Trophoblast cell (in vitro differentiated cells and primary cell): ENCODE results near the gene AIFM2.

Experiments
- DNase-seq, 2 donors: peaks; one replicate each; pipeline ENCODE4 v3.0.0-alpha.2; 2016
- H2AFZ ChIP-seq: 2 replicates; pipeline ENCODE4 v1.6.1; 2013; ENCODE audit warnings: low read length, moderate library complexity, mild to moderate bottlenecking; ENCODE audit not compliant: insufficient read depth, poor library complexity
- H2AK5ac ChIP-seq: 2 replicates; pipeline ENCODE4 v1.6.1; 2013; ENCODE audit warnings: mild to moderate bottlenecking, low read length
- H2BK120ac ChIP-seq: 2 replicates; pipeline ENCODE4 v1.6.1; 2013; ENCODE audit warnings: low read length, mild to moderate bottlenecking, moderate library complexity; ENCODE audit not compliant: insufficient read depth, poor library complexity
- H2BK12ac ChIP-seq: 2 replicates; pipeline ENCODE4 v1.6.1; 2013; ENCODE audit warnings: mild to moderate bottlenecking, low read length, moderate library complexity
- H2BK5ac ChIP-seq: 2 replicates; pipeline ENCODE4 v1.6.1; 2013; ENCODE audit warnings: low read length, low read depth, moderate library complexity, mild to moderate bottlenecking; ENCODE audit not compliant: poor library complexity
- H3K14ac ChIP-seq: 2 replicates; pipeline ENCODE4 v1.6.1; 2013; ENCODE audit warnings: mild to moderate bottlenecking, low read length
- H3K18ac ChIP-seq: 2 replicates; pipeline ENCODE4 v1.6.1; 2013; ENCODE audit warnings: mild to moderate bottlenecking, low read length
- H3K23ac ChIP-seq: 2 replicates; pipeline ENCODE4 v1.6.1; 2013; ENCODE audit warnings: low read length
- H3K27ac ChIP-seq: 2 replicates; pipeline ENCODE4 v1.5.1; 2013; ENCODE audit warnings: low read depth, mild to moderate bottlenecking, inconsistent platforms, low read length, moderate library complexity
- H3K27me3 ChIP-seq: 2 replicates; pipeline ENCODE4 v1.6.1; 2013; ENCODE audit warnings: inconsistent platforms, mild to moderate bottlenecking, low read length, moderate library complexity; ENCODE audit not compliant: insufficient read depth
- H3K36me3 ChIP-seq, 2 experiments: 1 replicate in 1 of 2; 2 replicates in 1 of 2; pipeline ENCODE4 v1.6.1; 2013; ENCODE audit warnings: low read length in 2 of 2, mild to moderate bottlenecking in 2 of 2, moderate library complexity in 1 of 2; ENCODE audit not compliant: insufficient read depth in 2 of 2, control insufficient read depth in 1 of 2
- H3K4ac ChIP-seq: 2 replicates; pipeline ENCODE4 v1.6.1; 2013; ENCODE audit warnings: low read depth, mild to moderate bottlenecking, low read length, moderate library complexity
- H3K4me1 ChIP-seq, 2 experiments: 1 replicate in 1 of 2; 2 replicates in 1 of 2; pipeline ENCODE4 v1.6.1; 2013; ENCODE audit warnings: low read length in 2 of 2, mild to moderate bottlenecking in 2 of 2, moderate library complexity in 1 of 2; ENCODE audit not compliant: insufficient read depth in 2 of 2, control insufficient read depth in 1 of 2
- H3K4me2 ChIP-seq: 2 replicates; pipeline ENCODE4 v1.6.1; 2013; ENCODE audit warnings: inconsistent platforms, mild to moderate bottlenecking, low read length, moderate library complexity
- H3K4me3 ChIP-seq: 2 replicates; pipeline ENCODE4 v1.5.1; 2013; ENCODE audit warnings: mild to moderate bottlenecking, low read depth, low read length, inconsistent platforms
- H3K79me1 ChIP-seq: one replicate; pipeline ENCODE4 v1.6.1; 2013; ENCODE audit warnings: low read length
- H3K79me2 ChIP-seq: 2 replicates; pipeline ENCODE4 v1.6.1; 2013; ENCODE audit warnings: low read length, mild to moderate bottlenecking; ENCODE audit not compliant: control insufficient read depth, insufficient read depth, poor library complexity
- H3K9ac ChIP-seq: 2 replicates; pipeline ENCODE4 v1.6.1; 2013; ENCODE audit warnings: mild to moderate bottlenecking, low read length
- H3K9me3 ChIP-seq: 2 replicates; pipeline ENCODE4 v1.6.1; 2013; ENCODE audit warnings: low read depth, mild to moderate bottlenecking, control low read depth, inconsistent platforms, low read length; ENCODE audit not compliant: insufficient read depth
- H4K12ac ChIP-seq: 2 replicates; pipeline ENCODE4 v1.6.1; 2013; ENCODE audit warnings: low read depth, mild to moderate bottlenecking, low read length, moderate library complexity
- H4K8ac ChIP-seq: 2 replicates; pipeline ENCODE4 v1.6.1; 2013; ENCODE audit warnings: low read depth, mild to moderate bottlenecking, low read length, moderate library complexity
- H4K91ac ChIP-seq: one replicate; pipeline ENCODE4 v1.6.1; 2013; ENCODE audit warnings: low read depth, mild to moderate bottlenecking, low read length, moderate library complexity
- WGBS: extraction: QIAGEN DNeasy Blood & Tissue Kit; methylation state at CpG from one replicate; pipeline ENCODE4 v1.1.7; 2013; ENCODE audit warnings: missing lambda C conversion rate; ENCODE audit not compliant: insufficient read length, insufficient coverage; ENCODE audit errors: extremely low coverage; 5-methylcytosine and 5-hydroxymethylcytosine counted together

AIFM2 gene

GRCh38 chr10:70074165-70074564 is 58.5 kb downstream of the AIFM2 start:
- H3K9ac ChIP-seq: no peak overlapping the region
- no peaks in the 10 kb centered on the region for H3K27me3 ChIP-seq

DNA sequence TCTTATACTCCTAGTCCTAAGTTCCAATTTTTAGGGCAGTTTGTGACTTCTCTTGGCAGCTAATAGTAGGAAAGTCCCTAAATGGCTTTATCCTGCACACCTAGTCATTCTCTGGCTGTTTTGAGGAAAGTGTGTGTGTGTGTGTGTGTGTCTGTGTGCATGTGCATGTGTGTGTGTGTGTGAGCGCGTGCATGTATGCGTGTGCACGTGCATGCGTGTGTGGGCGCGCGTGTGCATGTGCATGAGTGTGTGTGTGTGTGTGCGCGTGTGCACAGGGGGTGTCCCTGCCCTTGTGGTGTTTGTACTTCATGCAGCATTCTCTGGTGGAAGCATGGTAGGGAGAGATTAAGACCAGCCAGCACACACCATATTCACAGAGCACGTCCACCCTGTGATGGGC is 61.8 kb downstream of the AIFM2 start:
- no peak overlapping the region for H3K4ac ChIP-seq
- no peaks in the 10 kb centered on the region for H3K4me1 ChIP-seq
- H4K91ac ChIP-seq: no peak overlapping the region
- no peak overlapping the region for H3K9ac ChIP-seq
- H2AK5ac ChIP-seq: no peak overlapping the region
- no peak overlapping the region for H3K23ac ChIP-seq
- peaks cover 2% of the 10 kb centered on the region for H3K9me3 ChIP-seq
- H3K4me2 ChIP-seq: no peak overlapping the region
- H3K79me1 ChIP-seq: no peaks in the 10 kb centered on the region
- no CpG with 5 or more reads among the region's 11 CpGs for WGBS
- no peak overlapping the region for H3K18ac ChIP-seq
- H3K79me2 ChIP-seq: no peaks in the 10 kb centered on the region
- no peak overlapping the region for H2BK5ac ChIP-seq
- H2AFZ ChIP-seq: no peak overlapping the region
- no peak overlapping the region for H3K14ac ChIP-seq
- DNase-seq: no peak
- no peak overlapping the region for H3K4me3 ChIP-seq
- H3K27me3 ChIP-seq: no peaks in the 10 kb centered on the region
- no peak overlapping the region for H4K12ac ChIP-seq
- H4K8ac ChIP-seq: no peak overlapping the region
- H2BK120ac ChIP-seq: no peak overlapping the region
- H2BK12ac ChIP-seq: no peak overlapping the region
- no peak overlapping the region for H3K27ac ChIP-seq
- H3K36me3 ChIP-seq: peaks cover 0 to 4% of the 10 kb centered on the region in 2 experiments

More at GRCh38 chr10:70074165-70074564, 58.5 kb downstream of the AIFM2 start:
- no peak overlapping the region for H2BK5ac ChIP-seq
- H4K8ac ChIP-seq: no peak overlapping the region
- WGBS: no CpG with 5 or more reads among the region's 2 CpGs
- H3K27ac ChIP-seq: no peak overlapping the region
- no peak overlapping the region for H3K14ac ChIP-seq
- no peak overlapping the region for H3K23ac ChIP-seq
- no peak overlapping the region for H2AK5ac ChIP-seq
- H2BK12ac ChIP-seq: no peak overlapping the region
- no peak overlapping the region for H2AFZ ChIP-seq
- H4K12ac ChIP-seq: no peak overlapping the region
- no peaks in the 10 kb centered on the region for H3K79me2 ChIP-seq
- H3K4me3 ChIP-seq: no peak overlapping the region
- no peak overlapping the region for H3K18ac ChIP-seq
- peaks cover 0 to 9% of the 10 kb centered on the region in 2 experiments for H3K36me3 ChIP-seq
- H4K91ac ChIP-seq: no peak overlapping the region
- DNase-seq: no peak
- no peaks in the 10 kb centered on the region for H3K79me1 ChIP-seq
- no peak overlapping the region for H3K4ac ChIP-seq
- H2BK120ac ChIP-seq: no peak overlapping the region
- no peaks in the 10 kb centered on the region for H3K4me1 ChIP-seq
- peaks cover 2% of the 10 kb centered on the region for H3K9me3 ChIP-seq
- H3K4me2 ChIP-seq: no peak overlapping the region

- no peaks in the 10 kb centered on the region for H3K79me2 ChIP-seq
- no peak overlapping the region for H3K4me2 ChIP-seq
- no peak overlapping the region for H4K91ac ChIP-seq
- no peak overlapping the region for H3K4ac ChIP-seq
- no peak overlapping the region for H2BK12ac ChIP-seq
- no peak for DNase-seq
- WGBS: no CpG with 5 or more reads among the region's 5 CpGs
- no peak overlapping the region for H4K12ac ChIP-seq
- H3K14ac ChIP-seq: no peak overlapping the region
- H3K79me1 ChIP-seq: no peaks in the 10 kb centered on the region
- H3K4me3 ChIP-seq: no peak overlapping the region
- H3K23ac ChIP-seq: no peak overlapping the region
- H2AFZ ChIP-seq: no peak overlapping the region
- no peak overlapping the region for H3K27ac ChIP-seq
- H3K36me3 ChIP-seq: no peaks in the 10 kb centered on the region
- no peak overlapping the region for H2BK5ac ChIP-seq
- H4K8ac ChIP-seq: no peak overlapping the region
- H3K4me1 ChIP-seq: no peaks in the 10 kb centered on the region
- H3K9me3 ChIP-seq: peaks cover 2% of the 10 kb centered on the region
- no peaks in the 10 kb centered on the region for H3K27me3 ChIP-seq
- no peak overlapping the region for H2BK120ac ChIP-seq
- no peak overlapping the region for H2AK5ac ChIP-seq
- no peak overlapping the region for H3K18ac ChIP-seq
- no peak overlapping the region for H3K9ac ChIP-seq
Measured at GRCh38 chr10:70069346-70069745, 63.3 kb downstream of the AIFM2 start.

GRCh38 chr10:70068925-70069324 is 63.7 kb downstream of the AIFM2 start:
- Histone ChIP-seq H2BK5ac (no peak overlapping the region), H2BK12ac (no peak overlapping the region)
- no CpG with 5 or more reads among the region's 10 CpGs for WGBS

More at GRCh38 chr10:70068925-70069324, 63.7 kb downstream of the AIFM2 start:
- Histone ChIP-seq H3K4me3 (no peak overlapping the region), H3K18ac (no peak overlapping the region), H3K4ac (no peak overlapping the region), H4K12ac (no peak overlapping the region), H3K9me3 (peaks cover 2% of the 10 kb centered on the region), H4K91ac (no peak overlapping the region), H3K9ac (no peak overlapping the region), H3K23ac (no peak overlapping the region), H2BK120ac (no peak overlapping the region), H3K27ac (no peak overlapping the region), H3K79me1 (no peaks in the 10 kb centered on the region), H3K14ac (no peak overlapping the region), H3K79me2 (no peaks in the 10 kb centered on the region), H2AFZ (no peak overlapping the region), H3K36me3 (no peaks in the 10 kb centered on the region), H3K4me1 (no peaks in the 10 kb centered on the region), H2AK5ac (no peak overlapping the region), H4K8ac (no peak overlapping the region), H3K4me2 (no peak overlapping the region), H3K27me3 (no peaks in the 10 kb centered on the region)
- no peak for DNase-seq
